Left renal pelvis (tissue), 4 donors: ENCODE data around the gene CAND2. TPM values are rescaled to one million over a fixed set of nuclear protein-coding genes. Genes with fewer than 3 reads are reported as not detected.
A peak's percentile ranks its signal among the peaks of the same experiment; 100 is the strongest.
"Not testable (repeated sequence)": the region's sequence is repeated elsewhere in the genome, so short reads cannot be mapped to it uniquely, and the experiment has no call there.

ENCODE experiments used
- DNase-seq, 4 donors: peaks; one replicate each; pipeline ENCODE4 v3.0.0-alpha.2; 2013; ENCODE audit warnings: low read depth in 4 of 4, low spot score in 3 of 4
- polyA plus RNA-seq, 4 donors: library from polyadenylated mRNA; unstranded; fragments of 120-200 nt; gene quantifications; one replicate each; pipeline ENCODE4 v1.2.1, GENCODE V29; 2013; ENCODE audit not compliant: insufficient read length in 4 of 4

CAND2 gene
- polyA plus RNA-seq, 4 donors, result 7.1 to 12.4 (median 9.2) TPM

DNA sequence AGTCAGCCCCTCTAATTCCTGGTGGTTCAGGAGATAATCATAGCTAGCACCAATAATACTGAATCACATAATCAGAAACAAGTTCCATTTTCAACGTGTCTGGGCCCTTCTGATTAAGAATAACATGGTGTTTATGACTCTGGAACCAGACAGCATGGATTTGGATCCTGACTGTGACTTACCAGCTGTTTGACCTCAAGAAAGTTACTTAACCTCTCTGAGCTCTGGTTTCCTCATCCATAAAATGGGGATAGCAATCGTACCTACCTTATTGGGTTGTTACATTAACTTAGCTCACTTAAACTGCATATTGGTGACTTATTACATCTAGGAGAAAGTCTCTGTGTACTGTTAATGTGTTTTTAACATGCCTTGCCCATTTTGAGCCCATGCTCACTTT lies 26.7 kb upstream of the CAND2 start:
- no peak for DNase-seq

DNA sequence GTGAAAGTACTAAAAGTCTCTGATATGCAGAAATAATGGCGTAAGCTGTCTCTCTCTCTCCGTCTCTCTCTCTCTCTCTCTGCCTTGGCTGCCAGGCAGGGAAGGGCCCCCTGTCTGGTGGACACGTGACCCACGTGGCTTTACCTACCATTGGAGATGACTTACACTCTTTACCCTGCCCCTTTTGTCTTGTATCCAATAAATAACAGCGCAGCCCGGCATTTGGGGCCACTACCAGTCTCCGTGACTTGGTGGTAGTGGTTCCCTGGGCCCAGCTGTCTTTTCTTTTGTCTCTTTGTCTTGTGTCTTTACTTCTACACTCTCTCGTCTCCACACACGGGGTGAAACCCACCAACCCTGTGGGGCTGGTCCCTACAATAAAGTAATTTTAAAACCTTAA lies 25.2 kb upstream of the CAND2 start:
- no peak for DNase-seq

GRCh38 chr3:12772462-12772861 lies 24.0 kb upstream of the CAND2 start:
- no peak for DNase-seq

- no peak for DNase-seq
These were observed 23.3 kb upstream of the CAND2 start for GRCh38 chr3:12773030-12773709.

- DNase-seq, result no peak
These were observed 22.8 kb upstream of the CAND2 start for GRCh38 chr3:12773710-12774086.

DNA sequence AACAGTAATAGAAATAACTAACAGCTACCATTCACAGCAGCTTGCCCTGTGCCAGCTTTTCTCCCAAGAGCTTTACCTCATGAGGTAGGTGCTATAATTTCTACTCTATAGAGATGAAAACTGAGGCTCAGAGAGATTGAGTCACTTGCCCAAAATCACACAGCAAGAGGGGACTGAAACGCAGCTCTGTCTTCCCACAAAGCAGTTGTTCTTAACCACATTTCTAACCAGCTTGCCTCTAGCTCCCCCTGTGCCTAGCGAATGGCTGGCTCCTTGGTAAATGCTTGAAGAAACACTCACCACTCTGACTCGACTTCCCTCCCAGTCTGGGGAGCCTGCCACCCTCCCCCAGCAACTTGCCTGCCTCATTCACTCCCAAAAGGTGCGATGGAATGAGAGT lies 21.9 kb upstream of the CAND2 start:
- DNase-seq, result no peak

GRCh38 chr3:12775226-12775625 lies 21.3 kb upstream of the CAND2 start:
- no peak for DNase-seq

- DNase-seq, result not testable (repeated sequence)
These were observed 20.5 kb upstream of the CAND2 start for GRCh38 chr3:12775970-12776369.

DNA sequence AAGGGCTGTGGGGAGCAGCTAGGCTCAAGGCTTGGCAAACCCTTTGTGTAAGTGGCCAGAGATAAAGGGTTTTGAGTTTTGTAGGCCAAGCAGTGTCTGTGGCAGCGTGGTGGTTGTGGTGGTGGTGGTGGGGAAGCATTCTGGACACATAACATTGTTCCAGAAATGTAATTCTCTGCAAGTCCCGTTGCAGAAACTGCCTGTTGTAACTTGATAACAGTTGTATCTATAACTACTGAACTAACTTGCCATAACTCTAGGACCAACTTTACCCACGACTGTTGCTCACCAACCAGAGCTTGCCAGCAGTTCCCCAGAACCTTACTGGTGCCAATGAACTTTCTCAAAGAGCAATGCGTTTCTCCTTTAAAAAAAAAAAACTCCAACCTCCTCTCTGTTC lies 19.3 kb upstream of the CAND2 start:
- no peak for DNase-seq

DNA sequence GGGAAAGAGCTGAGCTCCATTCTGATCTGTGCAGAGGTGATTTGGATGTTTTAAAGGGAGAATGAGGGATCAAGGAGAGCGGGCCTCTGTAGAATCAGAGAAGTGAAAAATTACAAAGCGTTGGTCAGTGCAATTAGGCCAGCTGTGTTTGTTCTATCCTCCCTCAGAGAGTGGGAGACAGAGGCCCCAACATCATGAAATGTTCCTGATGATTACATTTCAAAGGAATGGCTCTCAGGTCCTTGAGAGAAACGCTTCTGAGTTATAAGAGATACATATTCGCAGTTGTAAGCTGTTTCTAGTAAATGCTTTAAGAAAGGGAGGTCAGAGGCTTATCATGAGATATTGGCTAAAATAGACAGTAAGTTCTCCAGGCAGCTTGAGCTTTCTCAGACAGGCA lies 15.7 kb upstream of the CAND2 start:
- DNase-seq, result peak in 1 of 4 donors; percentile 36

- DNase-seq, result no peak
These were observed 14.2 kb upstream of the CAND2 start for GRCh38 chr3:12782172-12782815.

- no peak for DNase-seq
These were observed 11.4 kb upstream of the CAND2 start for GRCh38 chr3:12785096-12785495.

GRCh38 chr3:12787346-12787745 lies 9.1 kb upstream of the CAND2 start:
- DNase-seq, result not testable (repeated sequence)

- DNase-seq, result not testable (repeated sequence)
These were observed 8.4 kb upstream of the CAND2 start for GRCh38 chr3:12787967-12788690.

- no peak for DNase-seq
These were observed 5.0 kb upstream of the CAND2 start for GRCh38 chr3:12791430-12791829.

GRCh38 chr3:12793701-12794100 lies 2.8 kb upstream of the CAND2 start:
- DNase-seq, result no peak

GRCh38 chr3:12797124-12797891 lies 828 bp downstream of the CAND2 start:
- no peak for DNase-seq

GRCh38 chr3:12797892-12798558 lies 1.5 kb downstream of the CAND2 start:
- DNase-seq, result no peak

DNA sequence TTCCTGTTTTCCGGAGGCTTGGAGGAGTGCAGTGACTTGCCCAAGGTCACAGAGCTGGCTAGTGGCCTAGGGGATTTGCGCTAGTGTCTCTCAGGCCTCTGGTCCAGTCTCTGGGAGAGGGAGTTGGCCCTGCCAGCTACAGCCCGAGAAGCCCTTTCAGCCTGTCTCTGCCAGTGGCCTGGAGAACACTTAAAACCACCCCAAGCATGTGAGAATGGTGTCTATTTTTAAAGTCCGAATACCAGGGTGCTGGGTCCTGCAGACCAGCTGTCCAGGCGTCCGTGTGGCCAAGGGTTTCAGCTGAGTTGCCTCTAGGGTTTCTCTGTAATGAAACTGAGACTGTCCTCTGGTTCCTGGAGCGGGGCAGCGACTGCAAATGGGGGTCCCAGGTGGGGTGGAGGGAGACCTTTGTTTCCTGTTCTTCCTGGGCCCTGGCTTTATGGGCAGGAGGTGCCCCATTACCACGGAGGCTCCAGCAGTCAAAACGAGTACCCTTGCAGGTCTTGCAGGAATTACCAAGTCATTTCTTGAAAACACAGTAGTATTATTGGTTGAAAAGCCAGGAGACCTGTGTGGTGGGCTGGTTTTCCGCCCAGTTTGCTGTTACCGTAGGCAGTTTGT lies 2.2 kb downstream of the CAND2 start:
- no peak for DNase-seq
